Embryonic facial prominence (tissue), 1 donor: ENCODE measurements around the gene TTBK1.

Source experiments
- DNase-seq: peaks from one replicate; pipeline ENCODE4 v3.0.0-alpha.2; 2016; ENCODE audit errors: extremely low spot score

The TTBK1 gene

GRCh38 chr6:43304882-43305281, 61.6 kb downstream of the TTBK1 start:
- DNase-seq, result no peak

GRCh38 chr6:43306086-43306485, 62.8 kb downstream of the TTBK1 start:
- no peak for DNase-seq

GRCh38 chr6:43307451-43308100, 64.3 kb downstream of the TTBK1 start:
- DNase-seq, result no peak

- no peak for DNase-seq
Observed at GRCh38 chr6:43308101-43308989, 65.1 kb downstream of the TTBK1 start, which contains the start of gene CRIP3. Gene CRIP3, minus strand, starts transcription at chr6:43308826. Its CDS starts 34 bp downstream, at chr6:43308792.

- DNase-seq, result no peak
Observed at GRCh38 chr6:43308990-43309477, 65.8 kb downstream of the TTBK1 start.

- no peak for DNase-seq
Observed at GRCh38 chr6:43310134-43310533, 66.9 kb downstream of the TTBK1 start.

GRCh38 chr6:43310624-43311023, 67.3 kb downstream of the TTBK1 start:
- no peak for DNase-seq

GRCh38 chr6:43311666-43312065, 68.4 kb downstream of the TTBK1 start:
- DNase-seq, result no peak

GRCh38 chr6:43313813-43314212, 70.5 kb downstream of the TTBK1 start:
- no peak for DNase-seq

- no peak for DNase-seq
Observed at GRCh38 chr6:43318011-43318410, 74.7 kb downstream of the TTBK1 start.

- no peak for DNase-seq
Observed at GRCh38 chr6:43325876-43326275, 82.6 kb downstream of the TTBK1 start.

GRCh38 chr6:43328528-43328927, 85.2 kb downstream of the TTBK1 start:
- no peak for DNase-seq

GRCh38 chr6:43331470-43331869, 88.2 kb downstream of the TTBK1 start:
- DNase-seq, result no peak

- DNase-seq, result no peak
Observed at GRCh38 chr6:43331891-43332290, 88.6 kb downstream of the TTBK1 start.

GRCh38 chr6:43334466-43335095, 91.3 kb downstream of the TTBK1 start:
- no peak for DNase-seq

GRCh38 chr6:43335469-43335868, 92.2 kb downstream of the TTBK1 start:
- no peak for DNase-seq

GRCh38 chr6:43336382-43336781, 93.1 kb downstream of the TTBK1 start:
- DNase-seq, result no peak
